ENCODE data around the gene HOXC4.

The HOXC4 gene

GRCh38 chr12:54029529-54030441 lies 23.9 kb upstream of the HOXC4 start:
- DNase-seq, result no peak

GRCh38 chr12:54030442-54030801 lies 23.2 kb upstream of the HOXC4 start:
- DNase-seq, result no peak

- DNase-seq, result peak; percentile 43
Observed at GRCh38 chr12:54030889-54031471, 22.7 kb upstream of the HOXC4 start.

- no peak for DNase-seq
Observed at GRCh38 chr12:54031480-54031879, 22.2 kb upstream of the HOXC4 start.

GRCh38 chr12:54032086-54032619 lies 21.5 kb upstream of the HOXC4 start:
- no peak for DNase-seq

GRCh38 chr12:54032627-54033100 lies 21.0 kb upstream of the HOXC4 start, which contains the start of gene HOXC5:
TSS of gene HOXC5 (plus strand) at chr12:54033050. CDS start at chr12:54033123, 73 bp downstream.
- peak; percentile 77 for DNase-seq

- DNase-seq, result peak; percentile 43
Observed at GRCh38 chr12:54033106-54033979, 20.3 kb upstream of the HOXC4 start.

GRCh38 chr12:54033980-54034784 lies 19.5 kb upstream of the HOXC4 start:
- no peak for DNase-seq

GRCh38 chr12:54034785-54035310 lies 18.8 kb upstream of the HOXC4 start:
- DNase-seq, result no peak

- DNase-seq, result no peak
Observed at GRCh38 chr12:54035568-54036264, 17.9 kb upstream of the HOXC4 start.

GRCh38 chr12:54036620-54037359 lies 16.8 kb upstream of the HOXC4 start:
- DNase-seq, result peak; percentile 44

- no peak for DNase-seq
Observed at GRCh38 chr12:54037360-54038283, 16.0 kb upstream of the HOXC4 start.

- DNase-seq, result no peak
Observed at GRCh38 chr12:54038284-54038870, 15.3 kb upstream of the HOXC4 start.

- no peak for DNase-seq
Observed at GRCh38 chr12:54038871-54039414, 14.7 kb upstream of the HOXC4 start.

- no peak for DNase-seq
Observed at GRCh38 chr12:54039417-54040147, 14.1 kb upstream of the HOXC4 start.

- DNase-seq, result peak; percentile 25
Observed at GRCh38 chr12:54040148-54040494, 13.5 kb upstream of the HOXC4 start.

- DNase-seq, result no peak
Observed at GRCh38 chr12:54040648-54041047, 13.0 kb upstream of the HOXC4 start.

All from DMS53 (cell line).